Measurements from ENCODE around the gene SP4.
"Not testable (repeated sequence)": the region's sequence is repeated elsewhere in the genome, so short reads cannot be mapped to it uniquely, and the experiment has no call there.

The SP4 gene

DNA sequence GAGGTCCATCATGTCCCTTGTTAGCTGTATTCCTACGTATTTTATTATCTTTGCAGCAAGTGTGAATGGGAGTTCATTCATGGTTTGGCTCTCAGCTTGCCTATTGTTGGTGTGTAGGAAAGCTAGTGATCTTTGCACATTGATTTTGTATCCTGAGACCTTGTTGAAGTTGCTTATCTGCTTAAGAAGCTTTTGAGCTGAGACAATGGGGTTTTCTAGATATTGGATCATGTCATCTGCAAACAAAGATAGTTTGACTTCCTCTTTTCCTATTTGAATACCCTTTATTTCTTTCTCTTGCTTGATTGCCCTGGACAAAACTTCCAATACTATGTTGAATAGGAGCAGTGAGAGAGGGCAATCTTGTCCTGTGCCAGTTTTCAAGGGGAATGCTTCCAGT lies 104.6 kb downstream of the SP4 start:
- not testable (repeated sequence) for DNase-seq

GRCh38 chr7:21533646-21534045 lies 105.8 kb downstream of the SP4 start:
- DNase-seq: not testable (repeated sequence)

DNA sequence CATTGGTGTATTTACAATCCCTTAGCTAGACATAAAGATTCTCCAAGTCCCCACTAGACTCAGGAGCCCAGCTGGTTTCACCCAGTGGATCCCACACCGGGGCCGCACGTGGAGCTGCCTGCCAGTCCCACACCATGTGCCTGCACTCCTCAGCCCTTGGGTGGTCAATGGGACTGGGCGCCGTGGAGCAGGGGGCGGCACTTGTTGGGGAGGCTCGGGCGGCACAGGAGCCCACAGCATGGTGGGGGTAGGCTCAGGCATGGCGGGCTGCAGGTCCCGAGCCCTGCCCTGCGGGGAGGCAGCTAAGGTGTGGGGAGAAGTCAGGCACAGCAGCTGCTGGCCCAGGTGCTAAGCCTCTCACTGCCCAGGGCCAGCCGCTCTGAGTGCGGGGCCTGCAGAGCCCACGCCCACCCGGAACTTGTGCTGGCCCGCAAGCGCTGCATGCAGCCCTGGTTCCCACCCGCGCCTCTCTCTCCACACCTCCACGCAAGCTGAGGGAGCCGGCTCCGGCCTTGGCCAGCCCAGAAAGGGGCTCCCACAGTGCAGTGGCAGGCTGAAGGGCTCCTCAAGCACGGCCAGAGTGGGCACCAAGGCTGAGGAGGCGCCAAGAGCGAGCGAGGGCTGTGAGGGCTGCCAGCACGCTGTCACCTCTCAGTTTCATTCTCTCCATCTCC lies 108.7 kb downstream of the SP4 start:
- not testable (repeated sequence) for DNase-seq

- DNase-seq: no peak
Measured at GRCh38 chr7:21538936-21539495, 111.1 kb downstream of the SP4 start.

DNA sequence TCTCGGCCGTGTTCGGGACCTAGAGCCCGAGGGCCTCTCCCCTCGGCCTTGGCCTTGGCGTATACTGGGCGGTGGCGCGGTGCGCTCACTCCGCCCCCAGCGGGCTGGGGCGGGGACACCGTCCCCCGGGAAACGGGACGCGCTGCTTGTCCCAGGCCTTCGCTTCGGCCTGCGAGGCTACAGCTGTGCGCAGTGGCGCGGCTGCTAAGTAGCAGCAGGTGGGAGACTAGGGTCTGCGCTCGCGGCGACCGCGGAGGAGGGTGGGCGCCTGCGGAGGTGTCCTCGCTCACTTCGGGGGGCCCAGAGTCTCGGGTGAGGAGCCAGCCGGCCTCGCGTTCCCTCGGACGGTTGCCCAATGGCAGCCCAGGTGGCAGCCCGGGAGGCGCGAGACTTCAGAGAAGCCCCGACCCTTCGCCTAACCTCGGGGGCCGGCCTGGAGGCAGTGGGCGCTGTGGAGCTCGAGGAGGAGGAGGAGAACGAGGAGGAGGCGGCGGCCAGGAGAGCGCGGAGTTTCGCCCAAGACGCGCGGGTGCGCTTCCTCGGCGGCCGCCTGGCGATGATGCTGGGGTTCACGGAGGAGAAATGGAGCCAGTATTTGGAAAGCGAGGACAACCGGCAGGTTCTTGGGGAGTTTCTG lies 115.1 kb downstream of the SP4 start, which contains the start of gene DNAH11:
Gene DNAH11, plus strand, starts transcription at position 149 of the 637 bp plus-strand sequence. Its CDS starts 207 bp downstream, at position 356.
- peak; percentile 9 to 25 for DNase-seq

- DNase-seq: peak in 1 of 2 donors; percentile 2
Measured at GRCh38 chr7:21543528-21544302, 115.8 kb downstream of the SP4 start.

DNA sequence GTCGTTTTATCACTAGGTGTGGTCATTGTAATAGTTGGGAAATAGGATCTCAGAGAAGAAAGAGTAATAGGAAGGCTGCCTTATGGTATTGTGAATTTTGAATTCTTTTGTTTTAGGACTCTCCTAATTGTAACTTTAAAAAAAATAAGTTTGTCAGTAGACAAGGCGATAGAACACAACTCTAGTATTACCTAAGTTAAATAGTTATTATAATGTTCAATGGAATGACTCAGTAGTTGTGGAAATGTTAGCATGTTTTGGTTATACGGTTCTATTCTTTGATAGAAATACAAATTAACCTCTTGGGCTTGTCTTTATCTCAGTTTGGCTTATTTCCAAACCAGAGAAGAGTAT lies 116.4 kb downstream of the SP4 start:
- DNase-seq: no peak

DNA sequence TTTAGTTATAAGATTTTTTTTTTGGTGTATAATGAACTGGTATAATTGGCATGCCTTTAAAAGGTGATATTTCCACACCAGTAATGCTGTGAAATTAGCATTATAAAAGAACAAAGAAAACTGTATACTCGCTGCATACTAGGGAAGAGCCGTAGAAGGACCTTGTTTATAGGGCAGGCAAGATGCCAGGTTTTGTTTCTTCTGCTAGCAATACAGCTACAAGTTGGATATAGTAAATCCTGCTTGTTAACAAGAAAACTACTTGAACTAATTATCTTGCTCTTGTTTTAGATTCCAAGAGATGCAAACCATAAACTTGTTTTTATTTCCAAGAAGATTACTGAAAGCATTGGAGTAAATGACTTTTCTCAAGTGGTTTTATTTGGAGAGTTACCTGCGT lies 116.8 kb downstream of the SP4 start:
- no peak for DNase-seq

DNA sequence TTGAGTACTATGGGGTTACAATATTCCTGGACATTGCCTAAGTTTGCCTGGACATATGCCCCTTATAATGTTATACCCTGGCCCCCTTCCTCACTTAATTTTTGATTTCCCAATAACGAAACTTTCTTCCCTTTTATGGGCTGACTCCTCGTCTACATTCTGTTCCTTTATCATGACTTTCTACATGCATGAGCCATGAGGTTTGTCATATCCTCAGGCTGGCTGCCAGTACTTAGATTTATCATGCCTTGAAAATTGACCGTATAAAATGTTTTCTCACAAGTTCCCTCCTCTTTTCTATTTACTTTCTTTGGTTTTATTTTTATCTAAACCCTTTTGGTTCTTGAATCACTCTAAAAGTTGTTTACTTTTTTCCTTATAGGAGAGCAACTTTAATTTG lies 119.6 kb downstream of the SP4 start:
- DNase-seq: no peak

DNA sequence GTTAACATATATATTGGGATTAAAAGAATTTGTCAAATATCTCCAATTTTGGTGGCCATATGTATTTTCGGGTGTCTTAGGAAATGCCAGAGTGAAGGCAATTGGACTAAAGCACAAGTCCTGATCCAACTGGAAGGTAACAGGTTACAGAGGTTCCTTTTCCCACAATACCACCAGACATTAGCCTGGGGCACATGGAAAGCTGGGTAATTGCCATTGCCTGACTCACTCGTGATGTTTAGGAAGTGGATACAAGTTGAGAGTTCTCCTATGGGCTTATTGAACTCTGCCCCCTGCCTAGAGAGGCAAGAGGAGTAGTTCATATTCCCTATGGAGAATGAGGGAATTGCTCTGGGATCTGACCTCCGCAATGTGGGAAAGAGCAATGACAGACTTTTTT lies 120.6 kb downstream of the SP4 start:
- no peak for DNase-seq

DNA sequence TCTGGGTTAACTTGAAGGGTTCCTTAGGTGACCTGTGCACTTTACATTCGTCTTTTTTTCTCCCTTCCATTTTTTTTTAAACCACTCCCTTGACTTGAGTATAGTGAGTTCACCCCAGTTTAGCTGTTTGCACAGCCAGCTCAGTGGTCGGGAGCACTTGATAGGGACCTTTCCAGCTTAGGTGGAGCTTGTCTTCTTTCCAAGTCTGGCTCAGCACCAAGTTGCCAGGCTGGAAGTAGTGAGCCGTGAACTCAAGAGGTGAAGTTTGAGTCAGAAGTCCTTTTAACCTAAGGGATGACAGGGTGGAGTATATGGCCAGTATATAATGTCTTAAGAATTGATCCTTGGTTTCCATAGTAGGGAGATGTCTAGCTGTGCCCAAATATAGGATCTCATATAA lies 122.2 kb downstream of the SP4 start:
- DNase-seq: no peak

DNA sequence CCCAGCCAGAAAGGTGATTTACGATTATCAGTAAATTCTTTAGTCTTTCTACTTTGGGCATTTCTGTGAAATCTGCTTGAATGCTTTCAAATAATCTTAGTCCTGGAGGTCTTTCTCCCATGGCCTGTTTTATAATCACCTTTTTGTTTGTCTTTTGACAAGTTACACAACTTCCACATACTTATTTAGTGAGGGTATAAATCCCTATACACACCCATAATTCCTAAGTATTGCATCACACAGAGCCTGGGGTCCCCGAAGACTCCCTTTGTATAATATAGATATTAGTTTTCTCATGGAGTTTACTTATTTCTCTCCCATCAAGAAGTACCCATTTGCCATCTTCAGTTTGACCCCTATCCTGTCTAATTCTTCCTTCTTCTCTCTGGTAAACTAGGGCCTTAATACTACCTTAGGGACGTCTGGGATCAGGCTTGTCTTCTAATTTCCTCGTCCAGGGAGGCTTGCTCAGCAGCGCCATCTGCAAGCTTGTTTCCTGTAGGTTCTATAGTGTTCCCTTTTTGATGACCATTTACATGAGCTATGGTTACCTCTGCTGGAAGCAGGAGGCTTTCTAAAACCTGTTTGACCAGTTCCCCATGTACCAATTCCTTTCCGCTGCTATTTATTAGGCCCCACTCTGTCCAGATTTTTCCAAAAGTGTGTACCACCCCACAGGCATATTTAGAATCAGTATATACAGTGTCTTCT lies 123.1 kb downstream of the SP4 start:
- no peak for DNase-seq

DNA sequence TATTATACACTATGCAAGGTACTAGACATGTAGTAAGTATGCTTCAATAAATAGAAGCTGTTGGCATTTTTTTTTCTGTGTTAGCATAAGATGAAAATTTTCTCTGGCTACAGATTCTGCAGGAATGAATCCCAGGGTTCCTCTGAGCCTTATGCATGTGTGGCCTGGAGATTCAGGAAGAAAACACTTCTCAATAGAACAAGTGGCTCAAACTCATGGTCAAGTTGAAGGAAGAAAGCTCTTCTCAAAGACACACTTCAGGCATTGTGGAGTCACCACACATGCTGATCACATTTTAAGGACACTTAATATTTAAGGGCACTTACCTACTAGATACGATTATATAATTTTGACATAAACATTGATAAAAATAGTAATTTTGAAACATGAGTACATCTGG lies 134.5 kb downstream of the SP4 start:
- no peak for DNase-seq
